NB4 (cell line): ENCODE data around the gene SMIM29.

Experiments used
- CTCF ChIP-seq: IDR thresholded peaks from one replicate; pipeline ENCODE4 v1.5.1; 2012; ENCODE audit warnings: low read depth, low read length
- MAX ChIP-seq: IDR thresholded peaks from 2 replicates; pipeline ENCODE4 v1.6.1; 2011; ENCODE audit warnings: low read depth, low read length
- MYC ChIP-seq: IDR thresholded peaks from 2 replicates; pipeline ENCODE4 v1.6.1; 2011; ENCODE audit warnings: low read depth, low read length
- POLR2A ChIP-seq: IDR thresholded peaks from 2 replicates; pipeline ENCODE4 v1.6.1; 2011; ENCODE audit warnings: mild to moderate bottlenecking; ENCODE audit not compliant: insufficient read length; ENCODE audit errors: extremely low read depth

GRCh38 chr6:34213772-34214171, 35.0 kb downstream of the SMIM29 start:
- TF ChIP-seq MYC (no peak), CTCF (no peak), MAX (no peak), POLR2A (no peak)
